ENCODE measurements around the gene CCDC181.
A peak's percentile ranks its signal among the peaks of the same experiment; 100 is the strongest.
"Not testable (repeated sequence)": the region's sequence is repeated elsewhere in the genome, so short reads cannot be mapped to it uniquely, and the experiment has no call there.

Gene CCDC181

DNA sequence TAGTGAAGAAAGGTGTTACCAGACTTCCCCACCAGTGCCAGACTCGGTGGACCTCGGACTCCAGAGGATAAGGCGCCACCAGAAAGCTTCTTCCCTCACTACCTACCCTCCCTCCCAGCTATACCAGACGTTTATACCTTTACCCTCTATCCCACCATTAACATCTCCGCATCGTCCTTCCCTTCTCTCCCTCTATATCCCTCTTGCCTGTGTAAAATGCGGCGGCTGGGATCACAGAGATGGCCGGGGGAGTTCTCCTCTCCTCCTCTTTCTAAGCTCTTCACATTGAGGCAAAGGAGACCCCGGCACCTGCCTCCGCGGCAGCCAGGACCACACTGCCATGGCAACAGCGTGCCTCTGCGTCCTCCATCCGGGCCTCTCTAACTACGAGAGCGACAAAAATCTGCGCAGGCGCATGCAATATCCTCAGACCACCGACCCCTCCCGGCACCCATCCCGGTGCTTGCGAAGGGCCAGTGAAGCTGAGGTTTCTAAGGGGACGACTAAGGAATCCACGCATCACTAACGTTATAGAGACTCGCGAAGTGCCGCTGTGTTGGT lies at the start of gene CCDC181:
Gene CCDC181 (minus strand): TSS at position 394 of the 561 bp plus-strand sequence. CDS start 2,547 bp downstream, outside the sequence.
- peak in 4 of 6 experiments; percentile 3 to 54 (median 11) for DNase-seq

GRCh38 chr1:169475806-169476387 lies 48.6 kb upstream of the CCDC181 start:
- DNase-seq: no peak

- DNase-seq: no peak
Observed at GRCh38 chr1:169474302-169474995, 47.2 kb upstream of the CCDC181 start.

GRCh38 chr1:169473347-169473746 lies 46.1 kb upstream of the CCDC181 start:
- DNase-seq: no peak

- DNase-seq: no peak
Observed at GRCh38 chr1:169472738-169473137, 45.5 kb upstream of the CCDC181 start.

DNA sequence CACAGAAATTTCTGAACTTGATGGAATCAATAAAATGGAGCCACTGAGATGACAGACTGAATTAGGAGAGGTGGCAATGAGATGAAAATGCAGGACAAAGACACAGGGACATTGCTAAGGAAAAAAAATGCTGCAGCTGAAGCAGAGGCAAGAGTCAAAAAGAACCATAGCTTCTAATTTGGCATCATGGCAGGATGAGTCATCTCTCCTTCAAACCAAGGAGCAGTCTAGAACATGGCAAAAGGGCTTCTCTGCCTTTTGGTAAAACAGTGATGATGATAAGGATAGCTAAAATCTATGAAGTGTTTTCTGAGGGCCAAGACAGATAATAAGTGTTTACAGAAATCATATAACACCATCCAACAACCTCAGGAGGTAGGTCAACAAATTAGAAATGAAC lies 41.7 kb upstream of the CCDC181 start:
- no peak for DNase-seq

DNA sequence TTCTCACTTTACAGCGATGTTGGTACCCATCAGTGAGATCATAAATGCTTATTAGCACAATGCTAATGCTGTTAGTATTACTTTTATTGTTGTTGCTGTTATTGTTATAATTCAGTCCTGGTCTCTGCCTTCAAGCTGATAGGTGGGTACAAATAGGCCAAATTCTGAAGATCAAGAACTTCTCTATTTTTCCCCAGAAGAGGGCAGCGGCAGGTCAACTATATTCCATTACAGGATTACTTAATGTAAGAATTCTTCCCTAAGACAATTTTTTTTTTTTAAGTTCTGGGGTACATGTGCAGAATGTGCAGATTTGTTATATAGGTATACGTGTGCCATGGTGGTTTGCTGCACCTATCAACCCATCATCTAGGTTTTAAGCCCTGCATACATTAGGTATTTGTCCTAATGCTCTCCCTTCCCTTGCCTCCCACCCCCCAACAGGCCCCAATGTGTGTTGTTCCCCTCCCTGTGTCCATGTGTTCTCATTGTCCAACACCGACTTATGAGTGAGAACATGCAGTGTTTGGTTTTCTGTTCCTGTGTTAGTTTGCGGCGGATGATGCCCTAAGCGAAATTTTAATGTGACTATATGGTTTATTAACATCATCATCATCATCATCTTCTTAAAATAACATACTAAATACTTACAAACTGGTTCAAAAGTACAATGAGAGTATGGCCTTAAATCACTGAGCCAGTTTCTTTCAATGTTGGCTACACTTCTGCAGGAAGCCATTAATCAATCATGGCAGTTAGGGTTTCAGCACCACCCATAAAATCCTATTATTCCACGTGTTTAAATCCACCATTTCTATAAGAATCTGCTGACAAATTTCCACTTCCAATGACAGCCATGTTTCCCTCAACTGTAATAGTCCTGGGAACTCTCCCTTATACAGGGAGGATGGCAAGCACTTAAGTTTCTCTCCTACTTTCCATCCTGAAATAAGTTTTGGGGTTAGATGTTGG lies 39.3 kb upstream of the CCDC181 start:
- DNase-seq: peak in 2 of 6 experiments; percentile 8 to 12

GRCh38 chr1:169465281-169465680 lies 38.0 kb upstream of the CCDC181 start:
- no peak for DNase-seq

- DNase-seq: no peak
Observed at GRCh38 chr1:169462385-169462784, 35.1 kb upstream of the CCDC181 start.

DNA sequence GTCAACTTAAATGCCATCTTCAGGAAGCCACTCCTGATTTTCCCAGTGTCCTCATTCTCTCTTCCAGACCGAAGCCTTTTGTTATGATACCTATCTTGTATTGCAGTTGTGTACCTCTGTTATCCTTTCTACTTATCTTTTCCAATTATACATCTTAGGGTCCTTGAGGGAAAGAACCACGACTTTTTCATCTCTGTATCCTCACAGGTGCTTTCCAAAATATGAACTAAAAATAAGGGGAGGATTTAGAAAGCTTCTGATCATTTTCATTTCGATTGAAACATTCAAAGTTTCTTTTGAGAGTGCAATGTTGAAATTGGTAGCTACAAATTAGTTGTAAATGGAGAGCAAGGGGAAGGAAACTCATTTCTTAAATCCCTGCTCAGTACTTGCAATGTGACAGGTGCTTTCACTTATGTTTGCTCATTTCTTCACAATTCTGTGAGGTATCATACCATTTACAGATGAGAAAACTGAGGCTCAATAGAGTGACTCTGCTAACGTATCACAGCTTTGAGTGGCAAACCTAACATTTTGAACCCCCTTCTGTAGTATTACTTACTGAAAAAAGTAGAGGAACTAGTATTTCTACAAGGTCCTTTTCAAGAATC lies 34.2 kb upstream of the CCDC181 start:
- DNase-seq: no peak

DNA sequence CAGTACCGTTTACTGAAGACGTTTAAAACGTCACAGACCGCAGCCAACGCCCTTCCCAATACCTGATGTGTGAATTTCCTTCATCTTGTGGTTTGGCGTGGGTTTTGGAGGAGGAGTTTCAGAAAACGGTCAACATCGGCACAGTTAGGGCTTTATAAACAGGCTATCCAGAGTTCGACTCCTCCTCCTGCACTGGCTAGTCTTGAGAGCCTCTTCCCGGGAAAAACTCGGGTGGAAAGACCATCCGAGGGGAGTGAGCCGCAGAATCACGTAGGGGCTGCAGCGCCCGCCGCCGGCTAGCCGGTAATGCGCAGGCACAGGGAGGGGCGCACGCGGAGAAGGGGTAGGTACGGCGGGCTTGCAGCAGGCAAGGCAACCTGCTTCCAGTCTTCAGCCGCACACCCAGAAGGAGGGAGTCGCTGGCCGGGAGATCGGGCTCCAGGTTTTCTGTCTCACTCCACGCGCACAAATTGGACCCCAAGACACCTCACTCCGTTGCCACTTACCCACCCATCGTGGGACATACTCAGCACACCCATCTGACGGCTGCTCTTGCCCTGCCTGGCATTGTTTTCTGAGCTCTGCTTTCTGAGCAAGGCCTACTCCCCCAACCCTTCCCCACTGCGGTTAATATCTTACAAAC lies 33.0 kb upstream of the CCDC181 start:
- no peak for DNase-seq

DNA sequence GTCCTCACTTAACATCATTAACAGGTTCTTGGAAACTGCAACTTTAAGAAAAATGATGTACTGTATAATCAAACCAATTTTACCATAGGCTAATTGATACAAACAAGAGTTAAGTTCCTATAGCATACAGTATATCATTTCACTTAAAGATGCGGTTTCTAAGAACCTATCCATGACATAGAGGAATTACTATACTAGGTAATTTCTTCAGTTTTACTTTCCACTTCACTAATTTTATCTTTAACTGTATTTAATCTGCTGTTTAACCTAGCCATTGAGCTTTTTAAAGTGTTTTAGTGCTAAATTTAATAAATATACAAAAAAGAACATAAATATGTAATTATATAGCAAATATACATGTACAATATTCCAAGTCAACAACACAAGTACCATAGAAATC lies 30.2 kb upstream of the CCDC181 start:
- DNase-seq: no peak

DNA sequence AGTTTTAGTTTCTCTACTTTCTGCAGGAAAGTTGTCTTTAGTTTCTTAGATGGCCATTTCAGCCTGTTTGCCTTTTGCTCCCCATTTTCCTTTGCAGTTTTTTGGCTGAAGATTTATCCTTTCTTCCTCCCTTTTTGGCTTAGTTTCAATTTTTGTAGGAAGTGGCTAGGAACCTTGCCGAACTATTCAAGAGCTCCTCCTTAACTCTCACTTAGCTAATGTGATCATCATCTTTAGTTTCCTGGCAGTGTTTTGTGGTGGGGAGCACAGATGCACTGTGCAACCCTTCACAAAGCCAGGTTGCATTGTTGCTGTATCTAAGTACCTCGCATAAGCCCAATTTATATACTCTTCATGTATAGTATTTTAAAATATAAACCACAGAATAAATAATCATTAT lies 28.8 kb upstream of the CCDC181 start:
- no peak for DNase-seq

- no peak for DNase-seq
Observed at GRCh38 chr1:169452921-169453320, 25.6 kb upstream of the CCDC181 start.

DNA sequence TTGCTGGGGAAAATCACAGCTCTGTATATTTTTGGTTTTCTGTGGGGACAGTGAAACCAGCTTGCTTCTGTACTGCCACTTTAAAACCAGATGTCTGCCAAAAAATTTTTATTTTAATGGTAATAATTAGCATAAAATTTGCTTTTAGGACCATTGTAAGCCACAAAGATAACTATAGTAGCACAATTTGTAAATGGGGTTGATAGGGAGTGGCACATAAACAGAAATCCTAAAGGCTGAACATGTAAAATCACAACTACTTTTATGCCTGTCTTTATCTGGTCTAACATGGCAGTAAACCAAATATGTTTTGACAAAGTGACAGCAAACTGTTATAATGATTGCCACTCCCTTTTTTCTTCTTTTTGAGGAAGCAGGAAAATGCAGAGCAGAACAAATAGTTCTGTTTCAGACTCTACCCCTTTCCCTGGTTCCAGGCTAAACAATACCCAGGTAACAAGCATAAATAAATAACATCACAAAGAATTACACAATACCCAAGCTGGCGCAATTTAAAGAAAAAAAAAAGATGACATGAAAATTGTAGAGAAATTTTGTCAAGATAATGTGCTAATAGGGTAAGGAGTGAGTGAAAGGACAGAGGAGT lies 24.0 kb upstream of the CCDC181 start:
- no peak for DNase-seq

DNA sequence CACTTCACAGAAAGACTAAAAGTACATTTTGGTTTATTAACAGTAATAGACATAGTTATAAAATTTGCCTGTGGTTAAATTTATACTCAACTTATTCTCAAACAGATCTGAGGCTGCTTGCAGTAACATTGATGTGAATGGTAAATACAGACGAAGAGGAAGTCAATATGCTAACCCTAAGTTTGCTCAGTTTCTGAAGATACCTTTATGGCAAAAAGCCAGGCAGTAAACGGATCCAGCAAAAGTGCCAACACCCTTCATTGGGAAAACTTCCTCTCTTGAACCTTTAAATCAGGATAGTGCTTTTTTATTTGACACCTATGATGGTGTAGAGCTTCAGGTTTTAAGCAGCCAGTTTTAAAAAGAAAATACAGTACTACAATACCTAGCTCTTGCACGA lies 16.6 kb upstream of the CCDC181 start:
- DNase-seq: no peak

DNA sequence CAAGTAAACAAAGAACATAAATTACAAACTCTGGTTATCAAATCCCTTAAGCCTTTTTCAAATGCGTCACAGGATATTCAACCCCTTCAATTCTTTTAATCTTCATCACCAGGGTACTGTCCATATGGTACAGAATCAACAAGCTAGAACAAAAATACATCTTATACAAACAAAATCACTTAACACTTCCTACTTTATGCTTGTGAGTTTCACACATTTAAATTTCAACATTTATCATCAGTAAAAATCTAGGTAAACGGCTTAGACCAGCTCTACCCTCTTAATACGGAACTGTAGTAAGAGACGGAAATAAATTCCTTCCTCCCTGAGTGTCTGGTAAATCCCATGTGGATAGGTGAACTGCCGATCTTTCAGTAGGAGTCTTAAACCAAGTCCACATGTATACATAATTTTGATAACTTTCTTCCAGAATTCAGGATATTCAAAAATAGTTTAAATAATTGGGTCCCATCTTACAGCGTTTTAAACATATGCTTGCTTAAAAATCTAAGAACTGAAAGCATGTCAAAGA lies 1.0 kb downstream of the CCDC181 start:
- no peak for DNase-seq

DNA sequence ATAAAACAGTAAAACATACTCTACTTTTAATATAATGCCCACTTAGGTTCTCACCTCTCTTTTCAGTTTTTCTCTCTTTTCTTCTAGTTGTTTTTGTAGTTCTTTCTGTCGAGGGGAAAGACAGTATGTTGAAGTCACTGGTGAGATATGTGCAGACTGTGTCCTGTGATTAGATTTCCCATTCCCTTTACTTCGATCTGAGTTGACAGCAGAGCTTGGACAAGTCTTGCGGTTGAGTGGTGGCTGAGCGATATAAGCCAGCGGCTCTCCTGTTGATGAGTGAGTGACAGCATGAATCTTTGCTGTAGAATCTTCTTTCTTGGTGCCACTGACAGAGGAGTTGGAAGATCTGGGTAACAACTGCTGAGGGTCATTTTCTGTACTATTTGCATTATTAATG lies 6.0 kb downstream of the CCDC181 start:
- no peak for DNase-seq

DNA sequence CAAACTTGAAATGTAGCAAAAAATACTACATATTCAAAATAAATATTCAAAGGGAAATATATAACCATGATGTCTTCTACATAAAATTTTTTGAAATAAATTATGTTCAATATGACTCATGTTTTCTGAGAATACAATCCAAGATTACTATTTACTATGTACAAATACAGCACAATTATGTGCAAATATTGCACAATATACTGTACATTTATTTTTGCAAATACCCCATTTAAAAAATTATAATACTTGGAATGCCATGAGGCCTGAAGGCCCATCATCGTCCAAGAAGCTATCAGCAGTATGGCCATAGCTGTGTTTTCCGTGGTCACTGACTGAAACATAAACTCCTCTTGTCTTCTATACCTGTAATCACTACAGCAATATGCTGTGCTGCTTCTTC lies 12.3 kb downstream of the CCDC181 start:
- DNase-seq: no peak

- DNase-seq: not testable (repeated sequence)
Observed at GRCh38 chr1:169408340-169408739, 18.9 kb downstream of the CCDC181 start.

- not testable (repeated sequence) for DNase-seq
Observed at GRCh38 chr1:169402578-169402977, 24.7 kb downstream of the CCDC181 start.

DNA sequence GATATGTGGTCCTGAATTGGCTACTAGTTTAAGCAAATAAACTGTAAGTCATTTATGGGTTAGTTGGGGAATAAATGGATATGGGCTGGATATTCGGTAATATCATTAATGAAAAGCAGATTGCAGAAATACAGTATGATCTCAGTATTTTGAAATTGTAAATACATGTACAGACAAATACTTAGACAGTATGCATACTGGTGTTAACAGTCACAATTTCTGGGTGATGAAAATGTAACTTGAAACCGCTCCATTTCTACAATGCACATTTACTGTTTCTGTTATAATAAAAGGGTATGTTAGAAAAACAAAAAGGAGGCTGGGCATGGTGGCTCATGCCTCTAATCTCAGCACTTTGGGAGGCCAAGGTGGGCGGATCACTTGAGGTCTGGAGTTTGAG lies 31.3 kb downstream of the CCDC181 start:
- DNase-seq: no peak
